HepG2 (cell line): ENCODE data around the gene MAN1A1. TPM values are rescaled to one million over a fixed set of nuclear protein-coding genes. Genes with fewer than 3 reads are reported as not detected.

ENCODE experiments used
- ATAC-seq: fragments of 200-7000 bp; cut with Tn5 transposase; 3 replicates; pipeline ENCODE4 v1.9.1; 2020; ENCODE audit warnings: mild to moderate bottlenecking, moderate library complexity
- BruUV-seq: library from RNA; stranded (reverse); fragments of 400-500 nt; replicated peaks from 2 replicates; lab custom pipeline; 2021; lab: Mats Ljungman, UMichigan
- CTCF ChIA-PET: fragments of 300-600 bp; formaldehyde crosslinking; extraction: SDS; loops from one replicate; lab custom pipeline; 2021; ENCODE audit warnings: low total read pairs, inconsistent platforms, low intra/inter-chr PET ratio; lab: Yijun Ruan, JAX
- POLR2A ChIA-PET: fragments of 350-600 bp; sonication (Branson Sonifier 250); formaldehyde crosslinking; loops from one replicate; lab custom pipeline; 2020; ENCODE audit warnings: antibody characterized with exemption, inconsistent platforms; lab: Yijun Ruan, JAX
- DNase-seq: peaks from one replicate; pipeline ENCODE4 v3.0.0-alpha.2; 2015; ENCODE audit warnings: low spot score
- FAIRE-seq: peaks from 3 replicates; lab custom pipeline; 2011; peaks lifted over from hg19 to GRCh38; lab: Jason Lieb, UNC
- H2AFZ ChIP-seq: one replicate; pipeline ENCODE4 v1.6.1; 2011; ENCODE audit warnings: low read length, inconsistent platforms
- H3K27ac ChIP-seq: fragments of 300-600 bp; 3 replicates; pipeline ENCODE4 v1.8.0; 2011; ENCODE audit warnings: mixed run types, mild to moderate bottlenecking, mixed read lengths, low read length, inconsistent platforms; ENCODE audit not compliant: insufficient read depth; ENCODE audit errors: extremely low read length
- H3K27me3 ChIP-seq, 2 experiments: fragments of 200-600 bp in 1 of 2; 2 replicates in 1 of 2; 3 replicates in 1 of 2; pipeline versions ENCODE4 v1.6.0 to v1.8.0; 2011; ENCODE audit warnings: low read length in 2 of 2, mild to moderate bottlenecking in 2 of 2, moderate library complexity in 2 of 2, inconsistent platforms in 1 of 2; ENCODE audit not compliant: insufficient read depth in 2 of 2, control insufficient read depth in 1 of 2
- H3K36me3 ChIP-seq, 2 experiments: fragments of 200-600 bp in 1 of 2; replicated peaks in 1 of 2; 2 replicates in 1 of 2; 3 replicates in 1 of 2; pipeline versions ENCODE4 v1.5.1 to v1.8.0; 2011; ENCODE audit warnings: low read length in 2 of 2, inconsistent platforms in 1 of 2; ENCODE audit not compliant: insufficient read depth in 2 of 2, control insufficient read depth in 1 of 2
- H3K4me1 ChIP-seq: 2 replicates; pipeline ENCODE4 v1.5.1; 2012; ENCODE audit warnings: low read length, inconsistent platforms; ENCODE audit not compliant: insufficient read depth
- H3K4me2 ChIP-seq: 2 replicates; pipeline ENCODE4 v1.6.0; 2011; ENCODE audit warnings: low read depth, low read length, inconsistent platforms
- H3K4me3 ChIP-seq, 3 experiments: fragments of 200-600 bp in 1 of 3; sonication (generic), shearing (Covaris generic) in 1 of 3; replicated peaks in 1 of 3; 2 replicates each; pipeline ENCODE4 v1.5.1; 2011 to 2016; ENCODE audit warnings: low read length in 3 of 3, inconsistent platforms in 2 of 3, low read depth in 2 of 3, mild to moderate bottlenecking in 2 of 3, control low read depth in 1 of 3, mixed read lengths in 1 of 3; ENCODE audit not compliant: insufficient read depth in 1 of 3
- H3K79me2 ChIP-seq: one replicate; pipeline ENCODE4 v1.6.1; 2011; ENCODE audit warnings: low read length, inconsistent platforms; ENCODE audit not compliant: insufficient read depth
- H3K9ac ChIP-seq: 2 replicates; pipeline ENCODE4 v1.6.0; 2011; ENCODE audit warnings: mild to moderate bottlenecking, low read depth, low read length, inconsistent platforms; ENCODE audit not compliant: insufficient read depth
- H3K9me3 ChIP-seq: 2 replicates; pipeline ENCODE4 v1.5.1; 2012; ENCODE audit warnings: mild to moderate bottlenecking, low read length
- H4K20me1 ChIP-seq: 2 replicates; pipeline ENCODE4 v1.6.0; 2011; ENCODE audit warnings: inconsistent platforms, mild to moderate bottlenecking, low read length, moderate library complexity; ENCODE audit not compliant: insufficient read depth
- AGO2 ChIP-seq: fragments of 200-400 bp; formaldehyde crosslinking; optimal IDR thresholded peaks from 2 replicates; pipeline ENCODE3; 2017; ENCODE audit warnings: mild to moderate bottlenecking, low read depth, low read length, moderate library complexity
- ARID2 ChIP-seq: sonication (generic); formaldehyde crosslinking; IDR thresholded peaks from 2 replicates; pipeline ENCODE4 v1.8.1; 2022; ENCODE audit warnings: mild to moderate bottlenecking, missing genetic modification reagents, borderline replicate concordance
- ASH2L ChIP-seq: fragments of 300-600, 200-600 bp; sonication (generic); IDR thresholded peaks from 2 replicates; pipeline ENCODE4 v1.7.0; 2017; ENCODE audit warnings: low read depth, mild to moderate bottlenecking, moderate library complexity, mixed read lengths, low read length; ENCODE audit not compliant: insufficient read length
- CC2D1A ChIP-seq: sonication (generic); formaldehyde crosslinking; IDR thresholded peaks from 2 replicates; pipeline ENCODE4 v1.8.1; 2023; ENCODE audit warnings: mild to moderate bottlenecking, missing genetic modification reagents
- RBM22 ChIP-seq: fragments of 200-400 bp; formaldehyde crosslinking; optimal IDR thresholded peaks from 2 replicates; pipeline ENCODE3; 2017; ENCODE audit warnings: mild to moderate bottlenecking, low read length, moderate library complexity
- TCF7 ChIP-seq: sonication (generic); IDR thresholded peaks from 2 replicates; pipeline ENCODE4 v1.6.1; 2016; ENCODE audit warnings: antibody characterized with exemption, low read depth
- ZNF549 ChIP-seq: sonication (generic); formaldehyde crosslinking; IDR thresholded peaks from 2 replicates; pipeline ENCODE4 v1.5.0; 2020; ENCODE audit warnings: missing genetic modification reagents
- ZNF562 ChIP-seq: sonication (generic); formaldehyde crosslinking; IDR thresholded peaks from 2 replicates; pipeline ENCODE4 v1.8.0; 2022; ENCODE audit warnings: missing genetic modification reagents, borderline replicate concordance
- ZNF83 ChIP-seq: sonication (generic); formaldehyde crosslinking; IDR thresholded peaks from 2 replicates; pipeline ENCODE4 v1.4.0; 2020; ENCODE audit warnings: missing genetic modification reagents, mild to moderate bottlenecking, borderline replicate concordance
- WGBS: methylation state at CpG from one replicate; pipeline ENCODE4 v1.1.6; 2017; ENCODE audit warnings: low lambda C conversion rate; 5-methylcytosine and 5-hydroxymethylcytosine counted together
- in situ Hi-C: cut with HindIII; loops from 2 replicates; pipeline ENCODE4 v1.10.0; 2017; ENCODE audit warnings: low pct_unique_long_range_greater_than_20kb; ENCODE audit not compliant: extremely low pct_ligation_motif_present
- intact Hi-C: fragments of 100-400 bp; cut with micrococcal nuclease; formaldehyde crosslinking; loops from one replicate; pipeline ENCODE4 v1.10.0; 2022; ENCODE audit not compliant: unreplicated experiment
- polyA plus RNA-seq, 8 experiments: library from polyadenylated mRNA; depleted of rRNA in 3 of 8; stranded (reverse) in 7 of 8; unstranded in 1 of 8; fragments of >200 nt; fragmentation: Illumina TruSeq in 4 of 8; extraction: Trizol in 4 of 8; gene quantifications; 2 replicates each; pipeline versions ENCODE4 v1.2.1 to v1.2.3, GENCODE V29; 2011 to 2016; ENCODE audit warnings: low read depth in 4 of 8, missing spikeins in 1 of 8, mixed read lengths in 1 of 8; ENCODE audit not compliant: insufficient read depth in 1 of 8
- total RNA-seq, 5 experiments: library from RNA; depleted of rRNA; stranded (reverse); fragments of >200 nt; fragmentation: Illumina TruSeq; extraction: Trizol; gene quantifications; 2 replicates each; pipeline ENCODE4 v1.2.3, GENCODE V29; 2016; ENCODE audit warnings: low read depth in 1 of 5
- TF ChIP-seq, protein P1 (sequence below): sonication (generic); IDR thresholded peaks from 2 replicates; pipeline ENCODE4 v1.6.1; 2016; ENCODE audit warnings: low read depth, borderline replicate concordance
- TF ChIP-seq, protein P2 (sequence below): sonication (generic); formaldehyde crosslinking; conservative IDR thresholded peaks from 2 replicates; pipeline ENCODE4 v1.8.0; 2022; ENCODE audit warnings: low read depth, missing genetic modification reagents
- TF ChIP-seq, protein P3 (sequence below): sonication (generic); formaldehyde crosslinking; IDR thresholded peaks from 2 replicates; pipeline ENCODE4 v1.8.0; 2022; ENCODE audit warnings: missing genetic modification reagents, mild to moderate bottlenecking, moderate library complexity, borderline replicate concordance

The MAN1A1 gene
- total and polyA plus RNA-seq, 2 of the 13 experiments (the other 11 are each of a cell fraction or from before 2014, with no cell fraction given), result 156 to 236 TPM

DNA sequence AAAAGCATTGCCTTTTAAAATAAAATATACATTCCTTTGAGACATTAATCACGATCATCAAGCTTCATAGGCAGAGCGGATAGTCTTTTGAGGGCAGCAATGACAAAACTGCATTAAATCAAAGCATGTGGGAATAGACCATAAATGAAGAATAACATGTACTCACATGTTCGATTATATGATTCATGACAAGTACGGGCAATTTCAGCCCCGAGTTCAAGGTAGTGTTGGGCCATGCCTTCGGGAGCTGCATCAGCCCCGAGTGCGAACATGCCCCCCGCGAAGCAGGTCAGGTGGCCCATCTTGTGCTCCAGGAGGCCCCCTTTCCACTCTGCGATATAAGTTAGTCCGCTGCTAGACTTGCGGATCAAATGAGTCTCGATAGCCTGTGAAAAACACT is 160.1 kb downstream of the MAN1A1 start:
- ChIA-PET POLR2A (no interaction called here), CTCF (no interaction called here)
- FAIRE-seq (no peak), ATAC-seq (no peak), DNase-seq (no peak)
- Histone ChIP-seq H3K27ac (no peak overlapping the region), H3K9ac (no peak overlapping the region), H3K4me2 (no peak overlapping the region), H3K9me3 (no peaks in the 10 kb centered on the region), H4K20me1 (no peaks in the 10 kb centered on the region), H3K27me3 (no peaks in the 10 kb centered on the region), H2AFZ (no peak overlapping the region), H3K4me3 (no peak overlapping the region), H3K4me1 (no peaks in the 10 kb centered on the region), H3K79me2 (no peaks in the 10 kb centered on the region)
- 84% methylated on average over 14 of the region's 14 CpGs for WGBS
- intact Hi-C loops, result loop anchor here (5.0 kb wide), 1 partner anchor 62 kb away; no protein-coding TSS in a partner anchor
- no TSS peak for BruUV-seq
- TF ChIP-seq AGO2, result peak; percentile 35
- TF ChIP-seq, protein P1, sequence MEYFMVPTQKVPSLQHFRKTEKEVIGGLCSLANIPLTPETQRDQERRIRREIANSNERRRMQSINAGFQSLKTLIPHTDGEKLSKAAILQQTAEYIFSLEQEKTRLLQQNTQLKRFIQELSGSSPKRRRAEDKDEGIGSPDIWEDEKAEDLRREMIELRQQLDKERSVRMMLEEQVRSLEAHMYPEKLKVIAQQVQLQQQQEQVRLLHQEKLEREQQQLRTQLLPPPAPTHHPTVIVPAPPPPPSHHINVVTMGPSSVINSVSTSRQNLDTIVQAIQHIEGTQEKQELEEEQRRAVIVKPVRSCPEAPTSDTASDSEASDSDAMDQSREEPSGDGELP, result no peak
- TF ChIP-seq ZNF83 (CRISPR knock-in tag), result no peak
- TF ChIP-seq CC2D1A (CRISPR knock-in tag), result no peak
- TF ChIP-seq ARID2 (CRISPR knock-in tag), result no peak
- TF ChIP-seq, protein P2, sequence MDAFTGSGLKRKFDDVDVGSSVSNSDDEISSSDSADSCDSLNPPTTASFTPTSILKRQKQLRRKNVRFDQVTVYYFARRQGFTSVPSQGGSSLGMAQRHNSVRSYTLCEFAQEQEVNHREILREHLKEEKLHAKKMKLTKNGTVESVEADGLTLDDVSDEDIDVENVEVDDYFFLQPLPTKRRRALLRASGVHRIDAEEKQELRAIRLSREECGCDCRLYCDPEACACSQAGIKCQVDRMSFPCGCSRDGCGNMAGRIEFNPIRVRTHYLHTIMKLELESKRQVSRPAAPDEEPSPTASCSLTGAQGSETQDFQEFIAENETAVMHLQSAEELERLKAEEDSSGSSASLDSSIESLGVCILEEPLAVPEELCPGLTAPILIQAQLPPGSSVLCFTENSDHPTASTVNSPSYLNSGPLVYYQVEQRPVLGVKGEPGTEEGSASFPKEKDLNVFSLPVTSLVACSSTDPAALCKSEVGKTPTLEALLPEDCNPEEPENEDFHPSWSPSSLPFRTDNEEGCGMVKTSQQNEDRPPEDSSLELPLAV (CRISPR knock-in tag), result no peak
- TF ChIP-seq ZNF562 (CRISPR knock-in tag), result no peak
- TF ChIP-seq ASH2L, result no peak
- TF ChIP-seq TCF7, result no peak
- TF ChIP-seq, protein P3, sequence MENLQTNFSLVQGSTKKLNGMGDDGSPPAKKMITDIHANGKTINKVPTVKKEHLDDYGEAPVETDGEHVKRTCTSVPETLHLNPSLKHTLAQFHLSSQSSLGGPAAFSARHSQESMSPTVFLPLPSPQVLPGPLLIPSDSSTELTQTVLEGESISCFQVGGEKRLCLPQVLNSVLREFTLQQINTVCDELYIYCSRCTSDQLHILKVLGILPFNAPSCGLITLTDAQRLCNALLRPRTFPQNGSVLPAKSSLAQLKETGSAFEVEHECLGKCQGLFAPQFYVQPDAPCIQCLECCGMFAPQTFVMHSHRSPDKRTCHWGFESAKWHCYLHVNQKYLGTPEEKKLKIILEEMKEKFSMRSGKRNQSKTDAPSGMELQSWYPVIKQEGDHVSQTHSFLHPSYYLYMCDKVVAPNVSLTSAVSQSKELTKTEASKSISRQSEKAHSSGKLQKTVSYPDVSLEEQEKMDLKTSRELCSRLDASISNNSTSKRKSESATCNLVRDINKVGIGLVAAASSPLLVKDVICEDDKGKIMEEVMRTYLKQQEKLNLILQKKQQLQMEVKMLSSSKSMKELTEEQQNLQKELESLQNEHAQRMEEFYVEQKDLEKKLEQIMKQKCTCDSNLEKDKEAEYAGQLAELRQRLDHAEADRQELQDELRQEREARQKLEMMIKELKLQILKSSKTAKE (CRISPR knock-in tag), result no peak
- peak; percentile 93 for TF ChIP-seq RBM22
- TF ChIP-seq ZNF549 (CRISPR knock-in tag), result no peak
- TF ChIP-seq, all 625 proteins: peak for 2
- in situ Hi-C loops, result no loop called here
- H3K36me3 ChIP-seq, result peaks cover 33 to 92% of the 10 kb centered on the region in 2 experiments
